HG03095 (cell line): ENCODE results near the gene ALOX12.

Experiments used
- ATAC-seq: cut with Tn5 transposase; IDR thresholded peaks from one replicate; pipeline ENCODE4 v1.9.1; 2021; ENCODE audit warnings: moderate library complexity; ENCODE audit not compliant: unreplicated experiment

The ALOX12 gene

DNA sequence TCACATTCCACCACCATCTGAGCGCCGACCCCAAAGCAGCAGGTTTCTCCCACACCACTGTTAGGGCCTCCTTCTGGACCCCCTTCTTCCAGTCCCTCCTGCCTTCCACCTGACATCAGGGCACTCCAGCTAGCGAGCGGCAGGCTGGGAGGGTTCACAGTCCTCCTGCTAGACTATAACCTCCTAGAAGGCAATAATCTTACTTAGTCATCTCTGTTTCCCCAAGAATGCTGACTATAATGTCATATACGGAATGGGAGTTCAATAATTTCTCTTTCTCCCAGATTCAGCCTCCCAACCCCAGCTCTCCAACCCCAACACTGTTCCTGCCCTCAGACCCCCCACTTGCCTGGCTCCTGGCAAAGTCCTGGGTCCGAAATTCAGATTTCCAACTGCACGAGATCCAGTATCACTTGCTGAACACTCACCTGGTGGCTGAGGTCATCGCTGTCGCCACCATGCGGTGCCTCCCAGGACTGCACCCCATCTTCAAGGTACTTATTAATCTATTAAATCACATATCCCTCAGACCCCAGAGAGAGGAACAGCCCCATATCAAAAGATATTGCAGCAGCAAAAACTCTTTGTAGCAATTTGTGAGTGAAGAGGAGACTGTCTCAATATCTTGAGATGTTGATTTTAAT is 5.6 kb downstream of the ALOX12 start:
- no peak for ATAC-seq

DNA sequence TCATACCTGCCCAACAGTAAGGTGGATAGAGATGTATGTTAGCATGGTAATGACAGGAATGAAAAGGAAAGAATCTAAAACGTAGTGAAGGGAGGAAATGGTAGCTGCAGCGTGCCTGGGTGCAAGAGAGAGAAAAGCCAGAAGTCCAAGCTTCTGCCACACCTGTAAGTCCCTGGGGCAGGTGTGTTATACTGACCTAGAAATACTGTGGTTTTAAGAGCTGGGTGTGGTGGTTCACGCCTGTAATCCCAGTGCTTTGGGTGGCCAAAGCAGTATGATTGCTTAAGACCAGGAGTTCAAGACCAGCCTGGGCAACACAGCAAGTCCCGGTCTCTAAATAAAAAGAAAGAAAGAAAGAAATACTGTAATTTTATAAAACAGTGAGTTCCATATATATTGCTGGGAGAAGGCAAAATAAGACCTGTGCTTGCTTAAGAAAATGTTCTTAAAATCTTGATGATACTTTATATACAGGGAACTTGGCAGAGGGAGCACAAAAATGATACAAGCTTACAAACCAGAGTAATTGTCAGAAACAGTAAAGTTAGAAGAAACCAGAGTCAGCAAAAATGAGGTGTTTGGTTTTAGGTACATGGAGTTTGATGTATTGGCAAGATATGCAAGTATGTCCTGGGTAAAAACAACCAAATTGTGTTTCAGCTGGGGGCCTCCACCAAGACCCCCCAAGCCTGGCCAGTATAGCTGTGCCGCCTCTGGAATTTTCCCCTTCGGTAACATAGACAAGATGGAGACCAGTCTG is 6.6 kb downstream of the ALOX12 start:
- ATAC-seq: no peak

DNA sequence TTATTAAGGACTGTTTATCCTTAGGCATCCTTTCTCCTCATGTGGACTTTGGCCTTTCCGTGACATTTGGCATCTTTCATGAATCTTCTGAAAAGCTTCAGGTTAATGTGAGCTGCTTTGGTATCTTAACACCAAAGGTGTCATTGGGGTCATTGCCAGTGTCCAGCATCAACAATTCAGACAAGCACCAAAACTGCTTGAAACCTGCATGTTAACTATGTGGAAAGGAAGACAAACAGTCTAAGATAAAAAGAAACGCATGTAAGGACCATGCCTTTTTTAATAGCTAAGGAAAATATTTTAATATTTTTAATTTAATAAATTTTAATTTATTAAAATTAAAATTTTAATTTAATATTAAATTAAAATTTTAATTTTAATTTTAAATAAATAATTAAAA is 7.9 kb downstream of the ALOX12 start:
- no peak for ATAC-seq

DNA sequence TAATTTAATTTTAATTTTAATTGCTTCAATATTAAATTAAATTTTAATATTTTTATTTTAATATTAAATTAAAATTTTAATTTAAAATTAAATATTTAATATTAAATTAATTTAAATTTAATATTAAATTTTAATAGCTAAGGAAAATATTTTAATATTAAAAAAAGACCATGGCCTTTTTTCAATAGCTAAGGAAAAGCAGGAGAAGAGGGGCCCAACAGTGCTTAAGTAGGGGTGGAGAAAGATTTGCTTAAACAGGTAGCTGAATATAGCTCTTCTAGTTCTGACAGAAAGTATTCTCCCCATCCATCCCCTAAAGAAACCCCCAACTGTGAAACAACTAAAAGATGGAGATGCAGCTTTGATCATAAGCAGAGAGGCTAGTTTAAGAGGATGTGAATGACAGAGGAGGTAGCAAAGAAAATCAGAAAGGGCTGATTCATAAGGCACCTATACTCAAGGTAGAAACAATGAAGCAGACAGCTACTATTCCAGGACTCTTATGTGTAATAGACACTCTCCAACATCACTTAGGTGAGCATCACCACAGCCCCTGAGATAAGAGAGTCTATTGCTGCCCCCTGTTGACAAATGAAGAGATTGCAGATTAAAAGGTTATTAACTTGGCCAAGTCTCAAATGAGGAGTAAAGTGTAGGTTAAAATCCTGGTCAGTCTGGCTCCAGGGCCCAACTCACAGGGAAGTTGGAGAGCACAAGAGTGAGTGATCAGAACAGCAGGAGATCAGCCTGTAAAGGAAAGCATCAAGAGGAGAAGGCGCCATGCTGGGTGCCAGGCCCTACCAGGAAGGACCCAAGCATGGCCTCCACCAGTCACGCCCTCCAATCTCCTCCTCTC is 8.8 kb downstream of the ALOX12 start:
- ATAC-seq: no peak

DNA sequence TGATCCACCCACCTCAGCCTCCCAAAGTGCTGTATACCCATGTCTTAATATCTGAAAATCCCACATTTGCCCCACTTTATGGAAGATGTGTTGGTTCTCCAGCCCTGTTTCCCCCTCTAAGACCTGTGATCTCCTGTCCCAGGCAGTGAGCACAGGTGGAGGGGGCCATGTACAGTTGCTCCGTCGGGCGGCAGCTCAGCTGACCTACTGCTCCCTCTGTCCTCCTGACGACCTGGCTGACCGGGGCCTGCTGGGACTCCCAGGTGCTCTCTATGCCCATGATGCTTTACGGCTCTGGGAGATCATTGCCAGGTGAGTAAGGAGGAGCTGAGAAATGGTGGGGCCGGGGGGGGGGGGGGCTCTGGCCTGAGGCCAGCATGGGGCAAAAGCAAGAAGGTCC is 9.9 kb downstream of the ALOX12 start:
- no peak for ATAC-seq

DNA sequence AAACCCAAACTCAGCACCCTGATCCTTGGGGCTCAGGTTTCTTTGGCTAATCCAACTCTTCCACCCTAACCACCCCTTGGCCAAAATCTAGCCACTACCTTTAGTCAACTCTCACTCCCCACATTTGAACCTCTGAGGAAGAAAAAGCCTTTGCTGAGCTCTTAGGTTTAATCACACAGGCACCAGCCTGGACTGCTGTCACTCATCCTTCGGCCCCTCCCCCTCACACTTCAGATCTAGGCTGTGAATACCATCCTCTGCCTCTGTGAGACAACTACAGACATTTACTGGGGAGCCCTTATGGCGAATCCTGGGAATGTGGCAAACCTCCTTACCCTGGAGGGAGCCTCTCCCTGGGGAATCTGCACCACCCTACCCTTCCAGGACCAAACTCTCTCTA is 11.3 kb downstream of the ALOX12 start:
- no peak for ATAC-seq

DNA sequence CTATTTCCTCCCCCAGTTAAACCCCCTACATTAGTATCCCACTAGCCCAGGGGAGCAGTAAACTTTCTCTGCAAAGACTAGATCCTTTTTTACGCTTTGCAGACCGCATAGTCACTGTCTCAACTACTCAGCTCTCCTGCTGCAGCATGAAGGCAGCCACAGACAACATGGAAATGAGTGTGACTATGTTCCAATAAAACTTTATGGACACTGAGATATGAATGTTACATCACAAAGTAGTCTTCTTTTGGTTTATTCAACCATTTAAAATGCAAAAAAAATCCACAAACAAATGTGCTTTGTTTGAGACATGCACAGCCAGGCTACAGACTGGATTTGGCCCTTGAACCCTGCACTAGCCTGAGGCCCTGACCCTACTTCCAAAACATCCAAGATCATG is 14.7 kb downstream of the ALOX12 start:
- ATAC-seq: no peak

DNA sequence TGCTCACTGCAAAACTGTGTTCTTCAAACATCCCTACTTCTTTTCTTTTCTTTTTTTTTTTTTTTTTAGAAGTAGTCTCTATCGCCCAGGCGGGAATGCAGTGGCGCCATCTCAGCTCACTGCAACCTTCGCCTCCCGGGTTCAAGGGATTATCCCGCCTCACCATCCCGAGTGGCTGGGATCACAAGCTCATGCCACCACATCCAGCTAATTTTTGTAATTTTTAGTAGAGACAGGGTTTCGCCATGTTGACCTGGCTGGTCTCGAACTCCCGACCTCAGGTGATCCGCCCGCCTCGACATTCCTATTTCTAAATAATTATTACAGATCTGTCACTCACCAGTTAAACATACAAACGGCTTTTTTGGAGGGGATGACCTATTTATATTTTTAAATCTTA is 15.6 kb downstream of the ALOX12 start:
- ATAC-seq: no peak

DNA sequence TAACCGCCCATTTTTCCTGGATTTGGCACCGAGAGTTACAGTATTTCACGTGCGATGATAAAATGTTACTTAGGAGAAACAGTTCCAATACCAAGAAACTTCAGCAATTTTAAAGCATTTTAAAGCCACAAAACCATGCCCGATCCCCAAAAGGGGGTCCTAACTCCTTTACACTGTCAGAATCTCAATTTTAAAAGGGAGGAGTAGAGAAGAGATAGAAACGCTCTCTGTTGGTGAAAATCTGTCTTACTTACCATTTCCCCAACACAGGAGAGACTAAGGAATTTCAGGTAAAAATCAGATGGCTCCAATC is 16.0 kb downstream of the ALOX12 start:
- no peak for ATAC-seq

DNA sequence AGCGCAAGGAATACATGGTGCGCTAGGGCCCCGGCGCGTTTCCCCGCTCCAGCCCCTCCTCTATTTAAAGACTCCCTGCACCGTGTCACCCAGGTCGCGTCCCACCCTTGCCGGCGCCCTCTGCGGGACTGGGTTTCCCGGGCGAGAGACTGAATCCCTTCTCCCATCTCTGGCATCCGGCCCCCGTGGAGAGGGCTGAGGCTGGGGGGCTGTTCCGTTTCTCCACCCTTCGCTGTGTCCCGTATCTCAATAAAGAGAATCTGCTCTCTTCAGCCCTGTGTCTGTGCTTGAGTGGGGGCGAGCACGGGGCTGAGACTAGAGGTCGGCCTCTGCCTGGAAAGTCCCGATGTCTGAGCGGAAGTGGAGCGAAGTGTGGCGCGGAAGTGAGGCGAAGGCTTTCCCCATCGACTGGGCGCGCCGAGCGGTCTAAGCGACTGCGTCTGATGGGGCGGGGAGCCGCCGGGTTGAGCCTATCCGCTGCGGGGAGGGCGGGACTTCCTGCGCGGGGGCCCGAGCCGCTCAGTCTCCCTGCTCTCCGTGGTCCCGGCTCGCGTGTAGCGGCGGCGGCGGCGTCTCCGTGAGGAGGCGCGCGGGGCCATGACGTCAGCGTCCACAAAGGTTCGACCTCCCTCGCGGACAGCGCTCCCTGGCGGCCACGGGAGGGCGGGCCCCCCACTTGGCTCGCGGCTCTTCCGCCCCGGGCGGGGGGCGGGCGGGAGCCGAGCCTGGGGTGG is 18.6 kb downstream of the ALOX12 start:
- ATAC-seq: peak; percentile 65

DNA sequence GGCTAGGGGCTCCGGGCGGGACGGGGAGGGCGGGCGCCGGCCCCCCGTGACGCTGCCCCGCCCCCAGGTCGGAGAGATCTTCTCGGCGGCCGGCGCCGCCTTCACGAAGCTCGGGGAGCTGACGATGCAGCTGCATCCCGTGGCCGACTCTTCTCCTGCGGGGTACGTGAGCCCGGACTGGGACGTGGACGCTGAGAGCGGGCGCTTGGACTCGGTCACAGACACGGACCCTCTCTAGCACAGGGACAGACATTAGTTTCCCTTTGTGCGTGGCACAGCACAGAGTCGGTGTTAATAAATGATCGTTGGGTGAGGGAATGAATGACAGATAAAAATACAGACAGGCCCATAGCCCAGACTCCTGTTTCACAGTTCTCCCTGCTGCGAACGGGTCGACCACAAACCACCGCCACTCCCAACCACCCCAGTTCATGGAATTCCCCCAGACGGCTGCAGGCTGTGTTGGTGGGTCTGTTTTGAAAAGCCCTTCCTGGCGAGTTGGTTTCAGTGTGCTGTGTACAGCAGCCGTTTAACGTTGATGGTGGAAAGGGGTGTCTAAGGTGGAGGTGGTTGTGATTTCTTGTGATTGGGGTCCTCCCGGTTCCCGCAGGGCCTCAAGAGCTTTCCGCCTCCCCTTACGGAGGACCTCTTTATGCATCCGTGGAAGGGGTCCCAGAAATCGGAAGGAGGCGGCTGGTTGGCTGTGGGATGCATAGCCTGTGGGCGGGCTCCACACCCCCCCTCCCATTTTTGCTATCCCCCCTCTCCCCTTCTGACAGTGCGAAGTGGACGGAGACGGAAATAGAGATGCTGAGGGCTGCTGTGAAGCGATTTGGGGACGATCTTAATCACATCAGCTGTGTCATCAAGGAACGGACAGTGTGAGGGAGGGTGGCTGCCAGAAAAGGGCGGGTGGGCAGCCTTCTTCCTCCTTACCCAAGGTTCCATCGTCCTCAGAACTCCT is 19.4 kb downstream of the ALOX12 start:
- peak; percentile 16 for ATAC-seq

DNA sequence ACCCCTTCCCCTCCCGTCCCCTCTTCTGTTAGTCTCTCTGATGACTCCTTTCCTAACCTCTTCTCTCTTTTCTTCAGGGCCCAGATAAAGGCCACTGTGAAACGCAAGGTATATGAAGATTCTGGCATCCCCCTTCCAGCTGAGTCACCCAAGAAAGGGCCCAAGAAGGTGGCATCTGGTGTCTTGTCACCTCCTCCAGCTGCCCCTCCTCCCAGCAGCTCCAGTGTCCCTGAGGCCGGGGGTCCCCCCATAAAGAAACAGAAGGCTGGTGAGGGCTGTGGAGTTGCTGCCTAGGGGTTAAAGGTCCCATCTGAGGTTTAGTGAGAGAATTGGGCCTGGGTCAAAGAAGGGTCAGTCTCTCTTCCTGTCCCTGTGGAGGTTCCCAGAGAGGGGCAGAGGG is 20.6 kb downstream of the ALOX12 start:
- no peak for ATAC-seq

DNA sequence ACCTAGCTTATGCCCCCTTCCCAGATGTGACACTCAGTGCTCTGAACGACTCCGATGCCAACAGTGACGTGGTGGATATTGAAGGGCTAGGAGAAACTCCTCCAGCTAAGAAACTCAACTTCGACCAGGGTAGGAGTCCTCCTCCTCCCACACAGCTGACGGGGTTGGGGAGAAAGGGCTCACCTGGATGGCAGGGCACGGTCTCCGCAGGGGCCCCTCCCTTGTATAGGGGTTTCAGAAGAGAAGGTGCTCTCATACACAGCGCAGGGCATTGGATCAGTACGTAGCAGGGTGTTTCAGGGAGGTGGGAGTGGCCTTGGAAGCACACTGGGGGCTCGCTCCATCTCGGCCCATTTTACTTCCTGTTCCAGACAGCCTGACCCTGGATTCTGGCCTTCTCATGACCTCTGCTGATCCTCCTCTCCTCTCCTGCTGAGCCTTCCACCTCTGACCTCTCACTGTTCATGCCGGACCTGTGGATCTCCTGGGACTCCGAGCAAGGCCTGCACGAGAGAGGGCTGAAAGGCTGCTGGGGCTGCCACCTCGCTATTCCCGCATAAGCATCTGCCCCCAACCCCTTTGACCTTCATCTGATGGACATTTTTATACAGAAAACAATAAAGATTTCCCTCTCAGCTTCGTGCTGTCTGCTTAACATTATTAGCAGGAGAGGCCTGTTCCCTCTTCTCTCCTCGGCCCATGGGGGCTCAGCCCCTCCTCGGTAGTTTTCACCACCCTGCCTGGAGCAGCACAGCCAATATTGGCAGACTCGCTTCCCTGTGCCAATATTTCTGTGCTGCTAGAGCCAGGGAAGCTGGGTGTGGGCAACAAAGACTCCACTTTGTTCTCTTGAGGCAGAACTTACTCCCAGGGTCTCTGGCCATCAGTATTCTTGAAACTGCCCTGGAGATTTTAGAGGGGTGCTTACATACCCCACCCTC is 21.3 kb downstream of the ALOX12 start:
- no peak for ATAC-seq

DNA sequence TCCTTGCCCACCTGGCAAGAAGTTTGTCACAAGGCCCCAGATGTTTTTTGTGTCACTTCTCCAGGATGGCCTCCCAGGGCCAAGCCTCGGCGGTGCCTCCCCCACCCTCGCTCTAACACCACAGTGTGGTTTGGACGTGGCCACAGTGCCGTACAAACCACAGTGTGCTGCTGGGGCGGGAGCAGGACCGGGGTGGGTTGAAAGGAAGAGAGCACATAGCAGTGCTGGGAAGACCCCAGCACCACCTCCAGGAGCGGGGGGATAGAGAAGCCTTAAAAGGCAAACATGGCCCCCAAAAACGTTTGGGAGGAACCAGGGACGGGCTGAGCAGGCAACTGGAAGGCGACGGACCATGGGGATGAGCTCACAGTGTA is 22.0 kb downstream of the ALOX12 start:
- ATAC-seq: no peak

DNA sequence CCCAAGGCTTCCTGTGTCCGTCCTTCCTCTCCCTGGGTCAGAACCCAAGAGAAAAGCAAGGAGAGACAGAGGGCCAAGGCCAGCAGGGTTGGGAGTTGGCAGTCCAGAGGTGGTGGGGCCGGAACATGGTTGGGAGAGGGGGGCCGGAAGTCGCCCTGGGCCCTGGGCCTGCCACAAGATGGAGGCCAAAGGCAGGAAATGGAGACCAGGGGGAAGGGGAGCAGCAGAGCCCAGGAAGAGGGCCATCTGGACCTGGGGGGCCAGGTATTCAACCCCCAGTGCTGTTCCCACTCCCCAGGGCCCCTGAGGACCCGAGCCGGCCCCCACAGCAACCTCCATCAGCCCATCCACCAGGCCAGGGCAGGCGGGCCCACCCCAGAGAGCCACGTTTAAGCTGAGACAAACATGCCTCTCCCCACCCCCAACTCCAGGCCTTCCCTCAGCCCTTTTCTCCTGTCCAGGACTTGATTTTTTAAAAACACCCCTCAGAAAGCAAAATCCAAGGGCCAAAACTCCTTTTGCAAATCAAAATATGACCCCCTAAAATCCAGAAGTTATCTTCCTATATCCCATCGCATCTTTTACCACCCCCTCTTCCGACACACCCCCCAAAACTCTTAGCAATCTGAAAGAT is 22.6 kb downstream of the ALOX12 start:
- no peak for ATAC-seq

DNA sequence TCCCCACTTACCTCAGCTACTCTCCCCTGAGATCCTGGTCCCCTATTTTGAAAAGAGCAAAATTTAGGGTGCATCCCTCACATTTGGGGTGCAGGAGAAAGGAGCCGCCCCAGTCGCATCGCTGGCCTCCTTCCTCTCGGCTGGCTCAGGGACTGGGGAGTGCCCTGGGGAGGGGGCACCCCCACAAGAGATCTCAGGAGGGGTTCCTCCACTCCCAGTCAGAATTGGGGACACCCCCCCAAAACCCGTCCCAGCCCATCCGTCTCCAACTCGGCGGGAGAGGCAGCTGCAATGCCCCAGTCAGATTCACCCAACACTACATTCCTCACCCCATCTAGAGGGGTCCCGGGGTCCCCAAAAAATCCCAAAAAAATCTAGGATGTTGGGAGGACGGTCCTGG is 23.5 kb downstream of the ALOX12 start:
- ATAC-seq: no peak

DNA sequence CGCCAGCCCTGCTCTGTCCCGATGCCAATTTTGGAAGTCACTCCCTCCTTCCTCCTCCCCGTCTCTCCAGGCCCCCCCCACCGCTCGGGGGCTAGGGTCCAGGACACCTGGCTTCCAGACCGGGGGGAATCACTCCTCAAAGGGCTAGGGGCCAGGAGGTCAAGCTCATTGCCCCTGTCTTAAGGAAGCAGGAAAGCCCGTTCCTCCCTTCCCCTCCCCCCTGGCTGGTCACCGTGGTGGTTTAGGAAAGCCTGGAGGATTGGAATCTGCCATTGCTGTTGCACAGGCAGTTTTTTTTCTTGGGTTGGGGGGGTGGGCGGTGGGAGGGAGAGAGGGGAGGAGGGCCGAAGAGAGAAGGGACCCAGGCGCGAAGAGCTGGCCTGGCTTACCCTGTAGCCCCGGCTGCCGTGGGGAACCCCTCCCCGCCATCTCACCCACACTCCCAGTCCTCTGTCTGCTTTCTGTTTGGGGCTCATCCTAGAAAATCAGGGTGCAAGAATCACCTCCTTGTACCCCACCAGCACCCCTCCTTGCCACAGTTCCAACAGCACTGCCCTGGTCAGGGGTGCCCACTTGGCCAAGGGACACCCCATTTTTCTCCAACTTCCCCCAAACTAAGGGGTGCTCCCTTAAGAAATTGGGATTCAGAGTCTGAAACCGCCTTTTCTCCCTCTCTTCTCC is 24.1 kb downstream of the ALOX12 start:
- ATAC-seq: no peak
